ENCODE data around the gene APC2. TPM values are rescaled to one million over a fixed set of nuclear protein-coding genes. Genes with fewer than 3 reads are reported as not detected.

The APC2 gene
- total RNA-seq, 1 experiment from 2014 or later = 1.4 TPM

GRCh38 chr19:1420590-1420989 lies 29.3 kb upstream of the APC2 start:
- TF ChIP-seq CTCF (conservative IDR thresholded peaks at IDR 0.05; ENCODE audit: low read depth, low read length) = no peak
- TF ChIP-seq EZH2phosphoT487 (IDR thresholded peaks at IDR 0.05; ENCODE audit: borderline replicate concordance, low read length) = no peak
- ChIA-PET CTCF (no interaction called here), POLR2A (ENCODE audit: unreplicated experiment) (no interaction called here)
- H3K27ac ChIP-seq (ENCODE audit: low read length) = no peak overlapping the region
- no peak overlapping the region for H3K4me3 ChIP-seq (ENCODE audit: low read length)
- DNase-seq (no peak), ATAC-seq (no peak)
- H3K36me3 ChIP-seq (ENCODE audit: low read depth, low read length) = peaks cover 35% of the 10 kb centered on the region; the same call in 1 of the 2 replicates
- peaks cover 24% of the 10 kb centered on the region; the same call in 1 of the 2 replicates for H4K20me1 ChIP-seq (ENCODE audit: low read length)
- H3K9me3 ChIP-seq (ENCODE audit: low read length) = no peaks in the 10 kb centered on the region
- H3K4me2 ChIP-seq (ENCODE audit: low read length) = no peak overlapping the region
- peaks cover 52% of the 10 kb centered on the region for H3K79me2 ChIP-seq (ENCODE audit: low read length)
- peaks cover 12% of the 10 kb centered on the region for H3K4me1 ChIP-seq (ENCODE audit: insufficient read depth, low read length)
- intact Hi-C loops (cut with micrococcal nuclease) = no loop called here
- no peaks in the 10 kb centered on the region for H3F3A ChIP-seq (ENCODE audit: low read length, unreplicated experiment)
- H3K27me3 ChIP-seq (ENCODE audit: low read length) = no peaks in the 10 kb centered on the region
- no peak overlapping the region for H2AFZ ChIP-seq (ENCODE audit: low read length)
- BruUV-seq (replicated peaks) = no TSS peak
- no peak overlapping the region for H3K9ac ChIP-seq (ENCODE audit: low read length)
- H3K9me2 ChIP-seq (replicated peaks; ENCODE audit: low read length) = no peaks in the 10 kb centered on the region

GRCh38 chr19:1421218-1421957 lies 28.5 kb upstream of the APC2 start:
- no peaks in the 10 kb centered on the region for H3K9me3 ChIP-seq (ENCODE audit: low read length)
- ATAC-seq (no peak), DNase-seq (no peak)
- H3K27me3 ChIP-seq (ENCODE audit: low read length) = no peaks in the 10 kb centered on the region
- no peak overlapping the region for H3K4me2 ChIP-seq (ENCODE audit: low read length)
- no peak overlapping the region for H3K27ac ChIP-seq (ENCODE audit: low read length)
- H3K9me2 ChIP-seq (replicated peaks; ENCODE audit: low read length) = no peaks in the 10 kb centered on the region
- no TSS peak for BruUV-seq (replicated peaks)
- no peaks in the 10 kb centered on the region for H3F3A ChIP-seq (ENCODE audit: low read length, unreplicated experiment)
- H3K9ac ChIP-seq (ENCODE audit: low read length) = no peak overlapping the region
- peaks cover 32% of the 10 kb centered on the region; the same call in 1 of the 2 replicates for H3K36me3 ChIP-seq (ENCODE audit: low read depth, low read length)
- ChIA-PET POLR2A (ENCODE audit: unreplicated experiment) (no interaction called here), CTCF (no interaction called here)
- no peak overlapping the region for H3K4me3 ChIP-seq (ENCODE audit: low read length)
- no peak overlapping the region for H2AFZ ChIP-seq (ENCODE audit: low read length)
- intact Hi-C loops (cut with micrococcal nuclease) = no loop called here
- peaks cover 4% of the 10 kb centered on the region for H3K4me1 ChIP-seq (ENCODE audit: insufficient read depth, low read length)
- H3K79me2 ChIP-seq (ENCODE audit: low read length) = peaks cover 44% of the 10 kb centered on the region
- no peak for TF ChIP-seq CTCF (conservative IDR thresholded peaks at IDR 0.05; ENCODE audit: low read depth, low read length)
- TF ChIP-seq EZH2phosphoT487 (IDR thresholded peaks at IDR 0.05; ENCODE audit: borderline replicate concordance, low read length) = no peak
- no peak for TF ChIP-seq EZH2 (IDR thresholded peaks at IDR 0.05; ENCODE audit: low read length, unreplicated experiment)
- peaks cover 16% of the 10 kb centered on the region; the same call in 1 of the 2 replicates for H4K20me1 ChIP-seq (ENCODE audit: low read length)

GRCh38 chr19:1421958-1422305 lies 28.0 kb upstream of the APC2 start:
- ChIA-PET CTCF (no interaction called here), POLR2A (ENCODE audit: unreplicated experiment) (no interaction called here)
- H4K20me1 ChIP-seq (ENCODE audit: low read length) = 0 out of 2 replicates have a peak, but pooled peaks cover 12% of the 10 kb centered on the region
- H3K4me3 ChIP-seq (ENCODE audit: low read length) = no peak overlapping the region
- no TSS peak for BruUV-seq (replicated peaks)
- peaks cover 39% of the 10 kb centered on the region for H3K79me2 ChIP-seq (ENCODE audit: low read length)
- peaks cover 34% of the 10 kb centered on the region; the same call in 1 of the 2 replicates for H3K36me3 ChIP-seq (ENCODE audit: low read depth, low read length)
- no peaks in the 10 kb centered on the region for H3K9me3 ChIP-seq (ENCODE audit: low read length)
- H3K9me2 ChIP-seq (replicated peaks; ENCODE audit: low read length) = no peaks in the 10 kb centered on the region
- H2AFZ ChIP-seq (ENCODE audit: low read length) = no peak overlapping the region
- intact Hi-C loops (cut with micrococcal nuclease) = no loop called here
- no peak for DNase-seq
- no peaks in the 10 kb centered on the region for H3F3A ChIP-seq (ENCODE audit: low read length, unreplicated experiment)
- TF ChIP-seq EZH2phosphoT487 (IDR thresholded peaks at IDR 0.05; ENCODE audit: borderline replicate concordance, low read length) (no peak), EZH2 (IDR thresholded peaks at IDR 0.05; ENCODE audit: low read length, unreplicated experiment) (no peak), CTCF (conservative IDR thresholded peaks at IDR 0.05; ENCODE audit: low read depth, low read length) (no peak)
- H3K4me1 ChIP-seq (ENCODE audit: insufficient read depth, low read length) = no peaks in the 10 kb centered on the region
- H3K27me3 ChIP-seq (ENCODE audit: low read length) = no peaks in the 10 kb centered on the region
- H3K4me2 ChIP-seq (ENCODE audit: low read length) = no peak overlapping the region
- no peak for ATAC-seq
- H3K9ac ChIP-seq (ENCODE audit: low read length) = no peak overlapping the region
- no peak overlapping the region for H3K27ac ChIP-seq (ENCODE audit: low read length)

All from PC-3 (cell line).